GM12874 (cell line): ENCODE measurements around the gene CHADL.

Source experiments
- CTCF ChIP-seq: IDR thresholded peaks from 2 replicates; pipeline ENCODE4 v1.5.1; 2011; ENCODE audit warnings: low read depth, mild to moderate bottlenecking, control low read depth, low read length, moderate library complexity; ENCODE audit not compliant: insufficient read depth

The CHADL gene

DNA sequence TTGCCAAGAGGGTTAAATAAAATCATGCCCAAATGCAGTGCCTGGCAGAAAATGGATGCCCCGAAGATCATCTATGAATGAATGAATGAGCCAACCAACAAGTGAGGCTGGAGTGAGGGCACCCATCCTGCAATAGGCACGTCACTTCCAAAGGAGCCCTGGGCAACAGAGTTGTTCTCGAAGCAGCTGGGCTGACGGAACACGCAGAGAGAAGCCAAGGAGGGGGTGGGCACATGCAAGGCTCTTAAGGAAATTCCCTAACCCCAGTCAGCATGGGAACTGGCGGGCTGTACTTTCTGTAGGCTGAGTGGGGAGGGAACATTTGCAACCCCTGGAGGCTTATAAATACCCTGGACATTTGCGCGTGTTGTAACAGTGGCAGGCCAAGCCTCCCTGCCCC is 11.6 kb upstream of the CHADL start:
- no peak for TF ChIP-seq CTCF

DNA sequence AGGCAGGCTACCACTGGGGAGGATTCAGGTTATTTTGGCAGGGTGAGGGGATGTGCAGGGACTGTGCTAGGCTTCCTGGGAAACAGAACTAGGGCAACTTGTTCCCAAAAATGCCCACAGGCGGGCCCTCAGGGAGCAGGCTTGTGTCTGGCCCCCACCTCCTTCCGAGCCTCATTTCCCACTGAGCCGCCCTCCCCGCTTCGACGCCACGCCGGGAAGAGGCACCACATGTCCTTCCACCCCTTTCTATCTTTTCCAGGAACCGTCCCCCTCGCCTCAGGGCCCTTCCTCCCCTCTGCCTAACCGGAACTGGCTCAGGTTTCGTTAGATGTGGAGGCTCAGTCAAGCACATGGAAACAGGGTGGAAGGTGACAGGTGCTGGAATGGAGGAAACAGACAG is 9.4 kb upstream of the CHADL start:
- no peak for TF ChIP-seq CTCF

DNA sequence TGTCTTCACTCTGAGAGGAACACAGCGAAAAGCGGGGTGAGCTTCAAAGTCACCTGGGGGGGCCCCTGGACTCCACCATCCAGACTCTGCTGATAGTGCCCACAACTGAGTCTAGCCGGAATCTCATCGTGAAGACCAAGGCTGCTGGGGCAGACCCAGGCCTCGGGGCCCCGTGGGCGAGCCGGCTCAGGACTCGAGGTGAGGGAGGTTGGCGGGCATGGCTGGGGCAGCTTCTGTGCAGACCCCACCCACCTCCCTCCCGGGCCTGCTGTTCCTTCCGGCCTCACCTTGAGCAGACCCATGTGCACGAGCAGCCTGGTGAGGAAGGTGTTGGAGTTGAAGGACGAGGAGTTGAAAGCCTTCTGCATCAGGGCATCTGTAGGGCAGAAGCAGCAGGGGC is 8.7 kb upstream of the CHADL start:
- no peak for TF ChIP-seq CTCF

- no peak for TF ChIP-seq CTCF
Measured at GRCh38 chr22:41248758-41249157, 8.0 kb upstream of the CHADL start.

DNA sequence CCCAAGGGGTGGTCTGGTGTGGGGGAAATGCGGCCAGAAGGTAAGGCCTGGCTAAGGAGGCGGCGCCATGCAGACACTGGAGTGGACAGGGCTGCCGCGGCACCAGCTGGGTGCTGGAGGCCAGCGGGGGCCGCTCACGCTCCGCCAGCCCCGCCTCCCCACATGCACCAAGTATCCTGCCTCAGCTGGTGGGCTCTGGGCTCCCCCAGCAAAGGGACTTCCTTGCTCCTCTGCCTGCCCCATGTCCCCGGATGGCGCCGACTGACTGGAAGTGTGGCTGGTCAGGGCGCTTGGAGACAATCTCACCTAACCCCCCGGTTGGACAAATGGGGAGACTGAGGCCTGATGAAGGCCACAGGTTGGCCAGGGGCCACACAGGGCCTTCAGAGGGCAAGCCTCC is 7.6 kb upstream of the CHADL start:
- no peak for TF ChIP-seq CTCF

DNA sequence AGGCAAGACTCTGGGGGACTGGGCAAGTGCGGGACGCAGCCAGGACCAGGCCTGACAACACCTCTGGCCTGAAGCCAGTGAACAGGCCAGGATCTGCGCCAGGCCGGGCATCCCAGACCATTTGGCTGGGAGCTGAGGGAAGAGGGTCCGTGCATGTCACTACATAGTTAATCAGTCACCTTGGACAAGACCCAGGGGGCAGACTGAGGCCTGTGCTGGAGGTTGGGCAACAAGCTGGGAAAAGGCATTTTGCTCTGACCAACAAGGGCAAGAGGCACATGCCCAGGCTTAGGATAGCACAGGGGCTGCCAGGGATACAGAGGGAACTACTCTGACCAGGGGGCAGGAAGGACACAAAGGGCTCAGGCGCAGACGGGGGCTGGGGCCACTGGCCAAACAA is 7.0 kb upstream of the CHADL start:
- no peak for TF ChIP-seq CTCF

DNA sequence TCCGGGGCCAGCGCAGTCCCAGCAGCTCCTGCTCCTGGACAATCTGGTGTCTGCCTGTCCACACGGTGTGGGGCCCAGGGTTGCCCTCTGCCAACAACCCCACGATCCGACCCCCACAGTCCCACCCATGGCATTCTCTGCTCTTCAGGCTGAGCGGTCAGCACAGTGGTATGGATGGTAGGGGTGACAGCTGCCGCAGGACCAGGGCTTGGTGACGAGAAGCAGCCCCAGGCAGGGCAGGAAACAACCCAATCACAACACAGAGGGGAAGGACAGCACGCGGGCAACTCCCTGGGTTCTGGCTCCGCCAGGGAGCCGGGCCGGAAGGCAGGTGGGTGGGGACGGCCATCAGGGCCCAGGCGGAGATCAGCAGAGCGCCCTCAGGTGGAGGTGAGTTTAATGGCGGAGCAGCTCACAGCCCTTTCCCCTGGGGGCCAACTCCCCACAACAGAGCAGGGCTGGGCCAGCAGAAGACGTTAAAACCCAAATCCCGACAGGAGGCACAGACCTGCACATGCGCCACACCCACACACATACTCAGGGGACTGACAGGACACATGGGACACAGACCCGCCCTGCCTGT is 5.3 kb upstream of the CHADL start:
- TF ChIP-seq CTCF: no peak
